Peyer's patch (tissue), 4 donors: ENCODE results near the gene SPATA31C2.

Experiments
- CTCF ChIP-seq, 6 experiments: fragments of 450-650 bp in 4 of 6; fragments of 200-600 bp in 2 of 6; sonication (generic) in 1 of 6; IDR thresholded peaks; one replicate each; pipeline ENCODE4 v1.5.1; 2017 to 2019; ENCODE audit warnings: antibody characterized with exemption in 6 of 6, mild to moderate bottlenecking in 3 of 6, moderate library complexity in 1 of 6
- POLR2A ChIP-seq, 2 donors: fragments of 450-650 bp; IDR thresholded peaks; one replicate each; pipeline ENCODE4 v1.5.1; 2017; ENCODE audit warnings: antibody characterized with exemption in 2 of 2, mild to moderate bottlenecking in 2 of 2, moderate library complexity in 2 of 2

- no peak for TF ChIP-seq CTCF (IDR thresholded peaks at IDR 0.05)
- TF ChIP-seq POLR2A (IDR thresholded peaks at IDR 0.05): no peak
These were observed 48.3 kb upstream of the SPATA31C2 start for GRCh38 chr9:88186495-88187110.
